ENCODE data around the gene GNA12.

GNA12 gene

GRCh38 chr7:2838451-2838850 lies 5.7 kb downstream of the GNA12 start:
- no peak for DNase-seq (ENCODE audit: low read depth)

- DNase-seq (ENCODE audit: low read depth): no peak
Observed at GRCh38 chr7:2837496-2837895, 6.6 kb downstream of the GNA12 start.

GRCh38 chr7:2834748-2835441 lies 9.2 kb downstream of the GNA12 start:
- DNase-seq (ENCODE audit: low read depth): no peak

GRCh38 chr7:2833083-2833910 lies 10.8 kb downstream of the GNA12 start:
- DNase-seq (ENCODE audit: low read depth): no peak

- DNase-seq (ENCODE audit: low read depth): no peak
Observed at GRCh38 chr7:2832461-2832860, 11.6 kb downstream of the GNA12 start.

- peak; percentile 88 for DNase-seq (ENCODE audit: low read depth)
Observed at GRCh38 chr7:2830609-2831376, 13.3 kb downstream of the GNA12 start.

GRCh38 chr7:2829040-2829439 lies 15.1 kb downstream of the GNA12 start:
- no peak for DNase-seq (ENCODE audit: low read depth)

GRCh38 chr7:2826771-2827170 lies 17.3 kb downstream of the GNA12 start:
- DNase-seq (ENCODE audit: low read depth): peak; percentile 76

- no peak for DNase-seq (ENCODE audit: low read depth)
Observed at GRCh38 chr7:2825559-2826227, 18.4 kb downstream of the GNA12 start.

- peak; percentile 28 for DNase-seq (ENCODE audit: low read depth)
Observed at GRCh38 chr7:2824678-2825461, 19.2 kb downstream of the GNA12 start.

- peak; percentile 50 for DNase-seq (ENCODE audit: low read depth)
Observed at GRCh38 chr7:2824026-2824677, 20.0 kb downstream of the GNA12 start.

- DNase-seq (ENCODE audit: low read depth): peak; percentile 39
Observed at GRCh38 chr7:2823130-2823529, 21.0 kb downstream of the GNA12 start.

GRCh38 chr7:2821842-2822507 lies 22.1 kb downstream of the GNA12 start:
- DNase-seq (ENCODE audit: low read depth): peak; percentile 95

- DNase-seq (ENCODE audit: low read depth): peak; percentile 93
Observed at GRCh38 chr7:2821161-2821841, 22.8 kb downstream of the GNA12 start.

- peak; percentile 97 for DNase-seq (ENCODE audit: low read depth)
Observed at GRCh38 chr7:2820508-2820934, 23.6 kb downstream of the GNA12 start.

- no peak for DNase-seq (ENCODE audit: low read depth)
Observed at GRCh38 chr7:2819954-2820397, 24.1 kb downstream of the GNA12 start.

GRCh38 chr7:2819161-2819953 lies 24.8 kb downstream of the GNA12 start:
- DNase-seq (ENCODE audit: low read depth): no peak

- DNase-seq (ENCODE audit: low read depth): no peak
Observed at GRCh38 chr7:2818653-2819052, 25.5 kb downstream of the GNA12 start.

GRCh38 chr7:2818121-2818520 lies 26.0 kb downstream of the GNA12 start:
- no peak for DNase-seq (ENCODE audit: low read depth)
